H1 (cell line): Measurements from ENCODE around the gene GRK5. TPM values are rescaled to one million over a fixed set of nuclear protein-coding genes. Genes with fewer than 3 reads are reported as not detected.

ENCODE experiments used
- BACH1 ChIP-seq: IDR thresholded peaks from 2 replicates; pipeline ENCODE4 v1.6.1; 2012; ENCODE audit warnings: low read length, improper control_type of control experiment
- BRCA1 ChIP-seq: IDR thresholded peaks from 2 replicates; pipeline ENCODE4 v1.6.1; 2012; ENCODE audit warnings: low read depth, low read length, improper control_type of control experiment
- CHD2 ChIP-seq: IDR thresholded peaks from 2 replicates; pipeline ENCODE4 v1.6.1; 2012; ENCODE audit warnings: low read length, improper control_type of control experiment
- CHD7 ChIP-seq: fragments of 300-600 bp; sonication (generic); IDR thresholded peaks from 2 replicates; pipeline ENCODE4 v1.7.1; 2012; ENCODE audit warnings: low read length, moderate library complexity, mild to moderate bottlenecking, inconsistent platforms; ENCODE audit not compliant: insufficient replicate concordance
- RXRA ChIP-seq: IDR thresholded peaks from 2 replicates; pipeline ENCODE4 v1.6.1; 2011; ENCODE audit warnings: low read depth, mild to moderate bottlenecking, low read length, moderate library complexity; ENCODE audit not compliant: insufficient read depth
- SIN3A ChIP-seq, 2 experiments: IDR thresholded peaks in 1 of 2; conservative IDR thresholded peaks in 1 of 2; 2 replicates each; pipeline ENCODE4 v1.6.1; 2011 to 2012; ENCODE audit warnings: low read length in 2 of 2, improper control_type of control experiment in 1 of 2, low read depth in 1 of 2, mild to moderate bottlenecking in 1 of 2
- SP4 ChIP-seq: IDR thresholded peaks from 2 replicates; pipeline ENCODE4 v1.6.1; 2012; ENCODE audit warnings: low read length, inconsistent platforms
- polyA plus RNA-seq, 7 experiments: library from polyadenylated mRNA; depleted of rRNA in 3 of 7; stranded (reverse) in 5 of 7; unstranded in 2 of 7; fragments of >200 nt in 5 of 7; fragments of 200-250 nt in 2 of 7; gene quantifications; 1 replicate in 5 of 7; 2 replicates in 1 of 7; 4 replicates in 1 of 7; pipeline versions ENCODE4 v1.2.1 to v1.2.3, GENCODE V29; 2011 to 2013; ENCODE audit warnings: missing spikeins in 2 of 7, mixed read lengths in 2 of 7
- total RNA-seq: library from RNA; stranded (reverse); fragmentation: NEBNext Ultra II Directional; extraction: Animal tissue kit (Norgen Biotek cat#: 25700); gene quantifications from 2 replicates; pipeline ENCODE4 v1.2.1, GENCODE V29; 2021
- TF ChIP-seq, protein P1 (sequence below): IDR thresholded peaks from 2 replicates; pipeline ENCODE4 v1.6.1; 2012; ENCODE audit warnings: inconsistent platforms

Gene GRK5
- total and polyA plus RNA-seq, 2 of the 8 experiments (the other 6 are each of a cell fraction or from before 2014, with no cell fraction given), result 0.54 to 2.5 TPM

GRCh38 chr10:119348516-119349240 is 141.3 kb downstream of the GRK5 start (continued):
- no peak for TF ChIP-seq CHD7
- TF ChIP-seq, protein P1, sequence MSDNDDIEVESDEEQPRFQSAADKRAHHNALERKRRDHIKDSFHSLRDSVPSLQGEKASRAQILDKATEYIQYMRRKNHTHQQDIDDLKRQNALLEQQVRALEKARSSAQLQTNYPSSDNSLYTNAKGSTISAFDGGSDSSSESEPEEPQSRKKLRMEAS, result no peak
- no peak for TF ChIP-seq CHD2
- TF ChIP-seq BACH1, result no peak
- no peak for TF ChIP-seq RXRA
- TF ChIP-seq SP4, result no peak
- no peak for TF ChIP-seq SIN3A (conservative IDR thresholded peaks at IDR 0.05 in 1 of 2, IDR thresholded peaks at IDR 0.05 in 1 of 2; ENCODE audit: low read depth in 1 of 2, low read length in 2 of 2)
- TF ChIP-seq BRCA1, result no peak
